HepG2 (cell line): ENCODE measurements around the gene GRM4. TPM values are rescaled to one million over a fixed set of nuclear protein-coding genes. Genes with fewer than 3 reads are reported as not detected.

Experiments
- ATAC-seq: fragments of 200-7000 bp; cut with Tn5 transposase; 3 replicates; pipeline ENCODE4 v1.9.1; 2020; ENCODE audit warnings: mild to moderate bottlenecking, moderate library complexity
- BruUV-seq: library from RNA; stranded (reverse); fragments of 400-500 nt; replicated peaks from 2 replicates; lab custom pipeline; 2021; lab: Mats Ljungman, UMichigan
- CTCF ChIA-PET: fragments of 300-600 bp; formaldehyde crosslinking; extraction: SDS; loops from one replicate; lab custom pipeline; 2021; ENCODE audit warnings: low total read pairs, inconsistent platforms, low intra/inter-chr PET ratio; lab: Yijun Ruan, JAX
- POLR2A ChIA-PET: fragments of 350-600 bp; sonication (Branson Sonifier 250); formaldehyde crosslinking; loops from one replicate; lab custom pipeline; 2020; ENCODE audit warnings: antibody characterized with exemption, inconsistent platforms; lab: Yijun Ruan, JAX
- DNase-seq: peaks from one replicate; pipeline ENCODE4 v3.0.0-alpha.2; 2015; ENCODE audit warnings: low spot score
- FAIRE-seq: peaks from 3 replicates; lab custom pipeline; 2011; peaks lifted over from hg19 to GRCh38; lab: Jason Lieb, UNC
- H2AFZ ChIP-seq: one replicate; pipeline ENCODE4 v1.6.1; 2011; ENCODE audit warnings: low read length, inconsistent platforms
- H3K27ac ChIP-seq: fragments of 300-600 bp; 3 replicates; pipeline ENCODE4 v1.8.0; 2011; ENCODE audit warnings: mixed run types, mild to moderate bottlenecking, mixed read lengths, low read length, inconsistent platforms; ENCODE audit not compliant: insufficient read depth; ENCODE audit errors: extremely low read length
- H3K27me3 ChIP-seq, 2 experiments: fragments of 200-600 bp in 1 of 2; 2 replicates in 1 of 2; 3 replicates in 1 of 2; pipeline versions ENCODE4 v1.6.0 to v1.8.0; 2011; ENCODE audit warnings: low read length in 2 of 2, mild to moderate bottlenecking in 2 of 2, moderate library complexity in 2 of 2, inconsistent platforms in 1 of 2; ENCODE audit not compliant: insufficient read depth in 2 of 2, control insufficient read depth in 1 of 2
- H3K36me3 ChIP-seq, 2 experiments: fragments of 200-600 bp in 1 of 2; replicated peaks in 1 of 2; 2 replicates in 1 of 2; 3 replicates in 1 of 2; pipeline versions ENCODE4 v1.5.1 to v1.8.0; 2011; ENCODE audit warnings: low read length in 2 of 2, inconsistent platforms in 1 of 2; ENCODE audit not compliant: insufficient read depth in 2 of 2, control insufficient read depth in 1 of 2
- H3K4me1 ChIP-seq: 2 replicates; pipeline ENCODE4 v1.5.1; 2012; ENCODE audit warnings: low read length, inconsistent platforms; ENCODE audit not compliant: insufficient read depth
- H3K4me2 ChIP-seq: 2 replicates; pipeline ENCODE4 v1.6.0; 2011; ENCODE audit warnings: low read depth, low read length, inconsistent platforms
- H3K4me3 ChIP-seq, 3 experiments: fragments of 200-600 bp in 1 of 3; sonication (generic), shearing (Covaris generic) in 1 of 3; replicated peaks in 1 of 3; 2 replicates each; pipeline ENCODE4 v1.5.1; 2011 to 2016; ENCODE audit warnings: low read length in 3 of 3, inconsistent platforms in 2 of 3, low read depth in 2 of 3, mild to moderate bottlenecking in 2 of 3, control low read depth in 1 of 3, mixed read lengths in 1 of 3; ENCODE audit not compliant: insufficient read depth in 1 of 3
- H3K79me2 ChIP-seq: one replicate; pipeline ENCODE4 v1.6.1; 2011; ENCODE audit warnings: low read length, inconsistent platforms; ENCODE audit not compliant: insufficient read depth
- H3K9ac ChIP-seq: 2 replicates; pipeline ENCODE4 v1.6.0; 2011; ENCODE audit warnings: mild to moderate bottlenecking, low read depth, low read length, inconsistent platforms; ENCODE audit not compliant: insufficient read depth
- H3K9me3 ChIP-seq: 2 replicates; pipeline ENCODE4 v1.5.1; 2012; ENCODE audit warnings: mild to moderate bottlenecking, low read length
- H4K20me1 ChIP-seq: 2 replicates; pipeline ENCODE4 v1.6.0; 2011; ENCODE audit warnings: inconsistent platforms, mild to moderate bottlenecking, low read length, moderate library complexity; ENCODE audit not compliant: insufficient read depth
- ARNT ChIP-seq: fragments of 450-650 bp; IDR thresholded peaks from 2 replicates; pipeline ENCODE4 v1.6.1; 2017
- BRCA1 ChIP-seq: sonication (generic); formaldehyde crosslinking; IDR thresholded peaks from 2 replicates; pipeline ENCODE4 v1.4.0; 2020; ENCODE audit warnings: missing genetic modification reagents
- CHCHD3 ChIP-seq: sonication (generic); formaldehyde crosslinking; IDR thresholded peaks from 2 replicates; pipeline ENCODE4 v1.8.0; 2022; ENCODE audit warnings: mild to moderate bottlenecking, missing genetic modification reagents, moderate library complexity
- FOSL1 ChIP-seq: sonication (generic); formaldehyde crosslinking; IDR thresholded peaks from 2 replicates; pipeline ENCODE4 v1.9.0; 2021; ENCODE audit warnings: missing genetic modification reagents, borderline replicate concordance
- HNRNPL ChIP-seq: fragments of 200-400 bp; formaldehyde crosslinking; IDR thresholded peaks from 2 replicates; pipeline ENCODE4 v1.6.1; 2017; ENCODE audit warnings: mild to moderate bottlenecking, low read depth, low read length
- PBX2 ChIP-seq: IDR thresholded peaks from 2 replicates; pipeline ENCODE4 v1.6.1; 2016; ENCODE audit warnings: control low read depth
- POLR2AphosphoS5 ChIP-seq: IDR thresholded peaks from 2 replicates; pipeline ENCODE4 v1.6.1; 2012; ENCODE audit warnings: low read depth, low read length
- RFX3 ChIP-seq: IDR thresholded peaks from 2 replicates; pipeline ENCODE4 v1.6.1; 2016; ENCODE audit warnings: missing biosample characterization, missing genetic modification reagents
- SATB2 ChIP-seq: sonication (generic); formaldehyde crosslinking; IDR thresholded peaks from 2 replicates; pipeline ENCODE4 v1.5.0; 2020; ENCODE audit warnings: missing genetic modification reagents
- SUZ12 ChIP-seq: fragments of 150-350 bp; IDR thresholded peaks from 2 replicates; pipeline ENCODE4 v1.6.1; 2014; ENCODE audit warnings: low read depth, low read length
- THRA ChIP-seq: sonication (generic); formaldehyde crosslinking; IDR thresholded peaks from 2 replicates; pipeline ENCODE4 v1.4.0; 2020; ENCODE audit warnings: missing genetic modification reagents, borderline replicate concordance
- ZMAT3 ChIP-seq: sonication (generic); formaldehyde crosslinking; conservative IDR thresholded peaks from 2 replicates; pipeline ENCODE4 v1.7.0; 2021; ENCODE audit warnings: missing genetic modification reagents
- ZNF335 ChIP-seq: sonication (generic); formaldehyde crosslinking; IDR thresholded peaks from 2 replicates; pipeline ENCODE4 v1.4.0; 2020; ENCODE audit warnings: missing genetic modification reagents
- ZNF674 ChIP-seq: sonication (generic); formaldehyde crosslinking; IDR thresholded peaks from 2 replicates; pipeline ENCODE4 v1.5.0; 2020; ENCODE audit warnings: low read depth, mild to moderate bottlenecking, missing genetic modification reagents
- ZNF703 ChIP-seq: sonication (generic); formaldehyde crosslinking; IDR thresholded peaks from 2 replicates; pipeline ENCODE4 v1.5.1; 2020; ENCODE audit warnings: missing genetic modification reagents, mild to moderate bottlenecking, moderate library complexity, borderline replicate concordance
- ZNF75D ChIP-seq: sonication (generic); formaldehyde crosslinking; IDR thresholded peaks from 2 replicates; pipeline ENCODE4 v1.8.1; 2023; ENCODE audit warnings: missing genetic modification reagents, mild to moderate bottlenecking, borderline replicate concordance
- WGBS: methylation state at CpG from one replicate; pipeline ENCODE4 v1.1.6; 2017; ENCODE audit warnings: low lambda C conversion rate; 5-methylcytosine and 5-hydroxymethylcytosine counted together
- in situ Hi-C: cut with HindIII; loops from 2 replicates; pipeline ENCODE4 v1.10.0; 2017; ENCODE audit warnings: low pct_unique_long_range_greater_than_20kb; ENCODE audit not compliant: extremely low pct_ligation_motif_present
- intact Hi-C: fragments of 100-400 bp; cut with micrococcal nuclease; formaldehyde crosslinking; loops from one replicate; pipeline ENCODE4 v1.10.0; 2022; ENCODE audit not compliant: unreplicated experiment
- polyA plus RNA-seq, 8 experiments: library from polyadenylated mRNA; depleted of rRNA in 3 of 8; stranded (reverse) in 7 of 8; unstranded in 1 of 8; fragments of >200 nt; fragmentation: Illumina TruSeq in 4 of 8; extraction: Trizol in 4 of 8; gene quantifications; 2 replicates each; pipeline versions ENCODE4 v1.2.1 to v1.2.3, GENCODE V29; 2011 to 2016; ENCODE audit warnings: low read depth in 4 of 8, missing spikeins in 1 of 8, mixed read lengths in 1 of 8; ENCODE audit not compliant: insufficient read depth in 1 of 8
- total RNA-seq, 5 experiments: library from RNA; depleted of rRNA; stranded (reverse); fragments of >200 nt; fragmentation: Illumina TruSeq; extraction: Trizol; gene quantifications; 2 replicates each; pipeline ENCODE4 v1.2.3, GENCODE V29; 2016; ENCODE audit warnings: low read depth in 1 of 5

Gene GRM4
- total and polyA plus RNA-seq, 2 of the 13 experiments (the other 11 are each of a cell fraction or from before 2014, with no cell fraction given), result not detected

GRCh38 chr6:34152042-34152524 is 6.2 kb upstream of the GRM4 start:
- Histone ChIP-seq H3K9me3 (no peaks in the 10 kb centered on the region), H3K9ac (no peak overlapping the region), H3K4me3 (no peak overlapping the region), H2AFZ (no peak overlapping the region), H3K36me3 (no peaks in the 10 kb centered on the region), H3K4me2 (no peak overlapping the region), H4K20me1 (no peaks in the 10 kb centered on the region; the same call in 1 of the 2 replicates), H3K79me2 (no peaks in the 10 kb centered on the region), H3K4me1 (no peaks in the 10 kb centered on the region; the same call in 1 of the 2 replicates), H3K27me3 (peaks cover 11 to 59% of the 10 kb centered on the region in 2 experiments), H3K27ac (no peak overlapping the region)
- no TSS peak for BruUV-seq
- FAIRE-seq (no peak), DNase-seq (no peak), ATAC-seq (no peak)
- intact Hi-C loops (no loop called here), in situ Hi-C loops (loop anchor here (10.0 kb wide), 1 partner anchor 387 kb away; no protein-coding TSS in a partner anchor)
- ChIA-PET CTCF (no interaction called here), POLR2A (no interaction called here)
- WGBS, result 27% methylated on average over 9 of the region's 9 CpGs
- TF ChIP-seq RFX3 (CRISPR knock-in tag) (no peak), ZNF703 (CRISPR knock-in tag) (no peak), BRCA1 (CRISPR knock-in tag) (no peak), ZNF674 (CRISPR knock-in tag) (no peak), PBX2 (CRISPR knock-in tag) (no peak), SATB2 (CRISPR knock-in tag) (no peak), SUZ12 (no peak), FOSL1 (CRISPR knock-in tag) (no peak), ZMAT3 (no peak), ZNF75D (CRISPR knock-in tag) (no peak), ARNT (no peak), POLR2AphosphoS5 (no peak), ZNF335 (CRISPR knock-in tag) (no peak), CHCHD3 (no peak), HNRNPL (no peak), THRA (CRISPR knock-in tag) (no peak)
